ENCODE results near the gene KCTD8.

DNA sequence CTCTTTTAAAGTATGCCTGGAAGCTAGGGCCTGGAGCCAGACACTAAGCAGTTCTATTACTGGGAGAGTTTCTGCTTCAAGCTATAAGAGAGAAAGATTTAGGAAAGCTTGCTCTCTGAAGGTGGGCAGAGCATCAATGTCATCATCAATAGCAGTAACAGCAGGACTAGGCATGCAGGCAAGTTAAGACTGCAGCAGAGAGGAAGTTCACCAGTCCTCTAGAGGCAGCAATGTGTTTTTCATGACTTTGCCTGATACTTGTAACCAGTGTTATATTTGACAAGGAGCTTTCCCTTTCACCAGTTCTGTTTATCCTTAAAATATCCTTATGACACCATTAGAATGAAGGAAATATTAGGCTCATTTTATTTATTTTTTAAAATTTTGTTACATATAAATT is 237.9 kb downstream of the KCTD8 start:
- TF ChIP-seq, protein P1, sequence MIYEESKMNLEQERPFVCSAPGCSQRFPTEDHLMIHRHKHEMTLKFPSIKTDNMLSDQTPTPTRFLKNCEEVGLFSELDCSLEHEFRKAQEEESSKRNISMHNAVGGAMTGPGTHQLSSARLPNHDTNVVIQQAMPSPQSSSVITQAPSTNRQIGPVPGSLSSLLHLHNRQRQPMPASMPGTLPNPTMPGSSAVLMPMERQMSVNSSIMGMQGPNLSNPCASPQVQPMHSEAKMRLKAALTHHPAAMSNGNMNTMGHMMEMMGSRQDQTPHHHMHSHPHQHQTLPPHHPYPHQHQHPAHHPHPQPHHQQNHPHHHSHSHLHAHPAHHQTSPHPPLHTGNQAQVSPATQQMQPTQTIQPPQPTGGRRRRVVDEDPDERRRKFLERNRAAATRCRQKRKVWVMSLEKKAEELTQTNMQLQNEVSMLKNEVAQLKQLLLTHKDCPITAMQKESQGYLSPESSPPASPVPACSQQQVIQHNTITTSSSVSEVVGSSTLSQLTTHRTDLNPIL (CRISPR knock-in tag; IDR thresholded peaks at IDR 0.05; ENCODE audit: low read depth): no peak
- no peak for TF ChIP-seq BACH2 (CRISPR knock-in tag; IDR thresholded peaks at IDR 0.05; ENCODE audit: borderline replicate concordance)
- TF ChIP-seq PPARA (CRISPR knock-in tag; IDR thresholded peaks at IDR 0.05; ENCODE audit: borderline replicate concordance): no peak
- no peak for TF ChIP-seq ZFP3 (CRISPR knock-in tag; IDR thresholded peaks at IDR 0.05)
- no peak for TF ChIP-seq ZFP30 (CRISPR knock-in tag; IDR thresholded peaks at IDR 0.05)
